ENCODE data around the gene FGF16.

FGF16 gene

GRCh38 chrX:77415882-77416281, 31.3 kb upstream of the FGF16 start:
- TF ChIP-seq CTCF (IDR thresholded peaks at IDR 0.05; ENCODE audit: low read depth, low read length), result no peak
- no peak for TF ChIP-seq POLR2A (IDR thresholded peaks at IDR 0.05; ENCODE audit: extremely low read depth, insufficient read length)
- DNase-seq (ENCODE audit: low read depth), result no peak

GRCh38 chrX:77422891-77423648, 24.1 kb upstream of the FGF16 start:
- H3K4me3 ChIP-seq (ENCODE audit: low read depth, low read length), result no peak overlapping the region
- no peak for DNase-seq (ENCODE audit: low read depth)
- no peak for TF ChIP-seq MAX (IDR thresholded peaks at IDR 0.05; ENCODE audit: low read depth, low read length)
- no peak for TF ChIP-seq MYC (IDR thresholded peaks at IDR 0.05; ENCODE audit: low read depth, low read length)
- TF ChIP-seq CTCF (IDR thresholded peaks at IDR 0.05; ENCODE audit: low read depth, low read length), result no peak

More at GRCh38 chrX:77415882-77416281, 31.3 kb upstream of the FGF16 start:
- no peak overlapping the region for H3K4me3 ChIP-seq (ENCODE audit: low read depth, low read length)

GRCh38 chrX:77426811-77427210, 20.4 kb upstream of the FGF16 start:
- H3K4me3 ChIP-seq (ENCODE audit: low read depth, low read length), result no peak overlapping the region
- DNase-seq (ENCODE audit: low read depth), result no peak
- TF ChIP-seq POLR2A (IDR thresholded peaks at IDR 0.05; ENCODE audit: extremely low read depth, insufficient read length), result no peak
- TF ChIP-seq CTCF (IDR thresholded peaks at IDR 0.05; ENCODE audit: low read depth, low read length), result no peak
- no peak for TF ChIP-seq MAX (IDR thresholded peaks at IDR 0.05; ENCODE audit: low read depth, low read length)
- no peak for TF ChIP-seq MYC (IDR thresholded peaks at IDR 0.05; ENCODE audit: low read depth, low read length)

GRCh38 chrX:77427611-77428010, 19.6 kb upstream of the FGF16 start:
- DNase-seq (ENCODE audit: low read depth), result no peak
- TF ChIP-seq MYC (IDR thresholded peaks at IDR 0.05; ENCODE audit: low read depth, low read length) (no peak), POLR2A (IDR thresholded peaks at IDR 0.05; ENCODE audit: extremely low read depth, insufficient read length) (no peak), MAX (IDR thresholded peaks at IDR 0.05; ENCODE audit: low read depth, low read length) (no peak), CTCF (IDR thresholded peaks at IDR 0.05; ENCODE audit: low read depth, low read length) (no peak)
- H3K4me3 ChIP-seq (ENCODE audit: low read depth, low read length), result no peak overlapping the region

- TF ChIP-seq POLR2A (IDR thresholded peaks at IDR 0.05; ENCODE audit: extremely low read depth, insufficient read length), result no peak
- no peak for TF ChIP-seq CTCF (IDR thresholded peaks at IDR 0.05; ENCODE audit: low read depth, low read length)
- no peak for TF ChIP-seq MAX (IDR thresholded peaks at IDR 0.05; ENCODE audit: low read depth, low read length)
- no peak for TF ChIP-seq MYC (IDR thresholded peaks at IDR 0.05; ENCODE audit: low read depth, low read length)
- DNase-seq (ENCODE audit: low read depth), result no peak
Observed at GRCh38 chrX:77428551-77428950, 18.6 kb upstream of the FGF16 start.

GRCh38 chrX:77431227-77431626, 16.0 kb upstream of the FGF16 start:
- DNase-seq (ENCODE audit: low read depth), result peak; percentile 88
- TF ChIP-seq MAX (IDR thresholded peaks at IDR 0.05; ENCODE audit: low read depth, low read length) (peak; percentile 99), CTCF (IDR thresholded peaks at IDR 0.05; ENCODE audit: low read depth, low read length) (peak; percentile 5), MYC (IDR thresholded peaks at IDR 0.05; ENCODE audit: low read depth, low read length) (peak; percentile 98), POLR2A (IDR thresholded peaks at IDR 0.05; ENCODE audit: extremely low read depth, insufficient read length) (no peak)
- no peak overlapping the region for H3K4me3 ChIP-seq (ENCODE audit: low read depth, low read length)

More at GRCh38 chrX:77428551-77428950, 18.6 kb upstream of the FGF16 start:
- no peak overlapping the region for H3K4me3 ChIP-seq (ENCODE audit: low read depth, low read length)
